ENCODE measurements around the gene TEX26.

TEX26 gene

GRCh38 chr13:30983431-30983830, 51.0 kb downstream of the TEX26 start:
- Histone ChIP-seq H3K27me3 (ENCODE audit: control insufficient read depth, insufficient read depth, low read length) (no peaks in the 10 kb centered on the region), H3K36me3 (ENCODE audit: control insufficient read depth, insufficient read depth, low read length) (no peaks in the 10 kb centered on the region), H3K9me3 (ENCODE audit: control insufficient read depth, insufficient read depth, low read length) (no peaks in the 10 kb centered on the region), H3K4me1 (ENCODE audit: control insufficient read depth, insufficient read depth, low read length) (peaks cover 10% of the 10 kb centered on the region), H3K4me3 (ENCODE audit: low read depth, low read length) (no peak overlapping the region), H3K9ac (ENCODE audit: low read depth, low read length) (no peak overlapping the region)

- Histone ChIP-seq H3K27me3 (ENCODE audit: control insufficient read depth, insufficient read depth, low read length) (no peaks in the 10 kb centered on the region), H3K9me3 (ENCODE audit: control insufficient read depth, insufficient read depth, low read length) (no peaks in the 10 kb centered on the region), H3K36me3 (ENCODE audit: control insufficient read depth, insufficient read depth, low read length) (no peaks in the 10 kb centered on the region), H3K9ac (ENCODE audit: low read depth, low read length) (no peak overlapping the region), H3K4me3 (ENCODE audit: low read depth, low read length) (no peak overlapping the region), H3K4me1 (ENCODE audit: control insufficient read depth, insufficient read depth, low read length) (peaks cover 9% of the 10 kb centered on the region)
These were observed 52.2 kb downstream of the TEX26 start for GRCh38 chr13:30984620-30985019.

- Histone ChIP-seq H3K9me3 (ENCODE audit: control insufficient read depth, insufficient read depth, low read length) (no peaks in the 10 kb centered on the region), H3K27me3 (ENCODE audit: control insufficient read depth, insufficient read depth, low read length) (no peaks in the 10 kb centered on the region), H3K4me3 (ENCODE audit: low read depth, low read length) (no peak overlapping the region), H3K4me1 (ENCODE audit: control insufficient read depth, insufficient read depth, low read length) (peaks cover 7% of the 10 kb centered on the region), H3K36me3 (ENCODE audit: control insufficient read depth, insufficient read depth, low read length) (no peaks in the 10 kb centered on the region), H3K9ac (ENCODE audit: low read depth, low read length) (no peak overlapping the region)
These were observed 53.3 kb downstream of the TEX26 start for GRCh38 chr13:30985637-30986205.

- Histone ChIP-seq H3K27me3 (ENCODE audit: control insufficient read depth, insufficient read depth, low read length) (no peaks in the 10 kb centered on the region), H3K9me3 (ENCODE audit: control insufficient read depth, insufficient read depth, low read length) (no peaks in the 10 kb centered on the region), H3K4me3 (ENCODE audit: low read depth, low read length) (no peak overlapping the region), H3K4me1 (ENCODE audit: control insufficient read depth, insufficient read depth, low read length) (peaks cover 3% of the 10 kb centered on the region), H3K36me3 (ENCODE audit: control insufficient read depth, insufficient read depth, low read length) (no peaks in the 10 kb centered on the region), H3K9ac (ENCODE audit: low read depth, low read length) (no peak overlapping the region)
These were observed 58.7 kb downstream of the TEX26 start for GRCh38 chr13:30991184-30991583.

- no peak overlapping the region for H3K4me3 ChIP-seq (ENCODE audit: low read depth, low read length)
- no peaks in the 10 kb centered on the region for H3K27me3 ChIP-seq (ENCODE audit: control insufficient read depth, insufficient read depth, low read length)
- H3K36me3 ChIP-seq (ENCODE audit: control insufficient read depth, insufficient read depth, low read length), result no peaks in the 10 kb centered on the region
- no peak overlapping the region for H3K9ac ChIP-seq (ENCODE audit: low read depth, low read length)
- H3K9me3 ChIP-seq (ENCODE audit: control insufficient read depth, insufficient read depth, low read length), result no peaks in the 10 kb centered on the region
- peaks cover 3% of the 10 kb centered on the region for H3K4me1 ChIP-seq (ENCODE audit: control insufficient read depth, insufficient read depth, low read length)
These were observed 59.5 kb downstream of the TEX26 start for GRCh38 chr13:30991922-30992321.

- Histone ChIP-seq H3K9me3 (ENCODE audit: control insufficient read depth, insufficient read depth, low read length) (no peaks in the 10 kb centered on the region), H3K36me3 (ENCODE audit: control insufficient read depth, insufficient read depth, low read length) (no peaks in the 10 kb centered on the region), H3K27me3 (ENCODE audit: control insufficient read depth, insufficient read depth, low read length) (no peaks in the 10 kb centered on the region), H3K4me1 (ENCODE audit: control insufficient read depth, insufficient read depth, low read length) (no peaks in the 10 kb centered on the region), H3K9ac (ENCODE audit: low read depth, low read length) (no peak overlapping the region), H3K4me3 (ENCODE audit: low read depth, low read length) (no peak overlapping the region)
These were observed 62.9 kb downstream of the TEX26 start for GRCh38 chr13:30995331-30995730.

GRCh38 chr13:30997697-30998096, 65.2 kb downstream of the TEX26 start:
- Histone ChIP-seq H3K4me3 (ENCODE audit: low read depth, low read length) (no peak overlapping the region), H3K9me3 (ENCODE audit: control insufficient read depth, insufficient read depth, low read length) (no peaks in the 10 kb centered on the region), H3K4me1 (ENCODE audit: control insufficient read depth, insufficient read depth, low read length) (no peaks in the 10 kb centered on the region), H3K27me3 (ENCODE audit: control insufficient read depth, insufficient read depth, low read length) (no peaks in the 10 kb centered on the region), H3K36me3 (ENCODE audit: control insufficient read depth, insufficient read depth, low read length) (no peaks in the 10 kb centered on the region), H3K9ac (ENCODE audit: low read depth, low read length) (no peak overlapping the region)

- H3K4me3 ChIP-seq (ENCODE audit: low read depth, low read length), result no peak overlapping the region
- H3K9me3 ChIP-seq (ENCODE audit: control insufficient read depth, insufficient read depth, low read length), result no peaks in the 10 kb centered on the region
- H3K4me1 ChIP-seq (ENCODE audit: control insufficient read depth, insufficient read depth, low read length), result no peaks in the 10 kb centered on the region
- H3K36me3 ChIP-seq (ENCODE audit: control insufficient read depth, insufficient read depth, low read length), result no peaks in the 10 kb centered on the region
- no peaks in the 10 kb centered on the region for H3K27me3 ChIP-seq (ENCODE audit: control insufficient read depth, insufficient read depth, low read length)
- H3K9ac ChIP-seq (ENCODE audit: low read depth, low read length), result no peak overlapping the region
These were observed 66.0 kb downstream of the TEX26 start for GRCh38 chr13:30998136-30999088.

- H3K27me3 ChIP-seq (ENCODE audit: control insufficient read depth, insufficient read depth, low read length), result no peaks in the 10 kb centered on the region
- no peaks in the 10 kb centered on the region for H3K36me3 ChIP-seq (ENCODE audit: control insufficient read depth, insufficient read depth, low read length)
- no peak overlapping the region for H3K9ac ChIP-seq (ENCODE audit: low read depth, low read length)
- no peaks in the 10 kb centered on the region for H3K9me3 ChIP-seq (ENCODE audit: control insufficient read depth, insufficient read depth, low read length)
- no peaks in the 10 kb centered on the region for H3K4me1 ChIP-seq (ENCODE audit: control insufficient read depth, insufficient read depth, low read length)
- no peak overlapping the region for H3K4me3 ChIP-seq (ENCODE audit: low read depth, low read length)
These were observed 68.4 kb downstream of the TEX26 start for GRCh38 chr13:31000889-31001288.

GRCh38 chr13:31001647-31002046, 69.2 kb downstream of the TEX26 start:
- Histone ChIP-seq H3K4me1 (ENCODE audit: control insufficient read depth, insufficient read depth, low read length) (no peaks in the 10 kb centered on the region), H3K27me3 (ENCODE audit: control insufficient read depth, insufficient read depth, low read length) (no peaks in the 10 kb centered on the region), H3K36me3 (ENCODE audit: control insufficient read depth, insufficient read depth, low read length) (no peaks in the 10 kb centered on the region), H3K9ac (ENCODE audit: low read depth, low read length) (no peak overlapping the region), H3K4me3 (ENCODE audit: low read depth, low read length) (no peak overlapping the region), H3K9me3 (ENCODE audit: control insufficient read depth, insufficient read depth, low read length) (no peaks in the 10 kb centered on the region)

- Histone ChIP-seq H3K36me3 (ENCODE audit: control insufficient read depth, insufficient read depth, low read length) (no peaks in the 10 kb centered on the region), H3K9ac (ENCODE audit: low read depth, low read length) (no peak overlapping the region), H3K27me3 (ENCODE audit: control insufficient read depth, insufficient read depth, low read length) (no peaks in the 10 kb centered on the region), H3K9me3 (ENCODE audit: control insufficient read depth, insufficient read depth, low read length) (no peaks in the 10 kb centered on the region), H3K4me3 (ENCODE audit: low read depth, low read length) (no peak overlapping the region), H3K4me1 (ENCODE audit: control insufficient read depth, insufficient read depth, low read length) (no peaks in the 10 kb centered on the region)
These were observed 72.6 kb downstream of the TEX26 start for GRCh38 chr13:31005066-31005465.

- Histone ChIP-seq H3K4me3 (ENCODE audit: low read depth, low read length) (no peak overlapping the region), H3K27me3 (ENCODE audit: control insufficient read depth, insufficient read depth, low read length) (no peaks in the 10 kb centered on the region), H3K4me1 (ENCODE audit: control insufficient read depth, insufficient read depth, low read length) (peaks cover 15% of the 10 kb centered on the region), H3K9ac (ENCODE audit: low read depth, low read length) (no peak overlapping the region), H3K9me3 (ENCODE audit: control insufficient read depth, insufficient read depth, low read length) (no peaks in the 10 kb centered on the region), H3K36me3 (ENCODE audit: control insufficient read depth, insufficient read depth, low read length) (no peaks in the 10 kb centered on the region)
These were observed 75.0 kb downstream of the TEX26 start for GRCh38 chr13:31007417-31007816.

All from iPS-15b (cell line).